GM18520 (cell line): ENCODE results near the gene TRIM52.

ENCODE experiments used
- ATAC-seq: cut with Tn5 transposase; IDR thresholded peaks from one replicate; pipeline ENCODE4 v1.9.1; 2021; ENCODE audit not compliant: unreplicated experiment

The TRIM52 gene

DNA sequence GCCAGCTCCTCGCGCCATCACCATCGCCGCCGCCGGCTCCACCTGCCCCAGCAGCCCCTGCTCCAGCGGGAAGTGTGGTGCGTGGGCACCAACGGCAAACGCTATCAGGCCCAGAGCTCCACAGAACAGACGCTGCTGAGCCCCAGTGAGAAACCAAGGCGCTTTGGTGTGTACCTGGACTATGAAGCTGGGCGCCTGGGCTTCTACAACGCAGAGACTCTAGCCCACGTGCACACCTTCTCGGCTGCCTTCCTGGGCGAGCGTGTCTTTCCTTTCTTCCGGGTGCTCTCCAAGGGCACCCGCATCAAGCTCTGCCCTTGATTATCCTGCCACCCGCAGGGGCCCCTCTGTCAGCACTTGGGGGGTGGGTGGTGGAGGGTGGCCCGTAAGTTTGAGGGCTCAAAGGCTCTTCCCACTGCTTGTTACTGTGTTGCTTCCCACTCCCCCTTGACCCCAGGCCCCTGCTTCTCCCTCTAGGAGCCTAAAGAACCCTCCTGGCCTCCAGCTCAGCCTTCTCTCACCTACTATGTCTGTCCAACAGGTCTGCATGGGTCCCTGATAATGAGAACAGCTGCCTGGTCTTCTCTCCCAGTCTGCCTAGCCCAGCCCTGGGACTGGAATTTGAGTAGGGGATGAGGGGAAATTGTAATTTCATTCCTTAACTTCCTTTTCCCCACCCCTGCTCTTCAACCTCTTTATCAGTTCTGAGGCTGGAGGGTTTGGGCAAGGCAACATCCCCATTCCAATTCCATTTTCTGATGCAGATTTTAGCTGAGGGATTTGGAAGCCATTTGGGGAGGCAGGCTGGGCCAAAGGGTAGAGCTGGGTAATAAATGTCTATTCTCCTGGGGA lies 26.3 kb downstream of the TRIM52 start:
- no peak for ATAC-seq

DNA sequence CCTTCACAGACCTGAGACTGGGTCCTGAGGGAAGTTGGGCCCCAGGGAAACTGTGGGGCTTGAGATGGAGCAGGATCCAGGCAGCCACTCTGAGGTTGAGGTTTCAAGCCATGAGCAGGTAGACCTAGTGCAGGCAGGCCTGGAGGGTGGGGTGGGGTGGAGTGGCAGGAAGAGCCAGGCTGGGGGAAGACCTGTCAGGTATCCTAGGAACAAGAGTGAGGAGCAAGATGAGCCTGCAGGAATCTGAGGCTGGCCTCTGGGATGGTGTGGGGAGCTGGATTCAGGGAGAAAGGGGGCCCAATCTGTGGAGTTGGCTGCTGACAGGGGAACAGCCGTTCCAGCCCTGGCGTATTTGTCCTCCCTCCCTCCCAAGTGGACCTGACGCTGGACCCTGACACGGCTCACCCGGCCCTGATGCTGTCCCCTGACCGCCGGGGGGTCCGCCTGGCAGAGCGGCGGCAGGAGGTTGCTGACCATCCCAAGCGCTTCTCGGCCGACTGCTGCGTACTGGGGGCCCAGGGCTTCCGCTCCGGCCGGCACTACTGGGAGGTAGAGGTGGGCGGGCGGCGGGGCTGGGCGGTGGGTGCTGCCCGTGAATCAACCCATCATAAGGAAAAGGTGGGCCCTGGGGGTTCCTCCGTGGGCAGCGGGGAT lies 27.0 kb downstream of the TRIM52 start:
- no peak for ATAC-seq

DNA sequence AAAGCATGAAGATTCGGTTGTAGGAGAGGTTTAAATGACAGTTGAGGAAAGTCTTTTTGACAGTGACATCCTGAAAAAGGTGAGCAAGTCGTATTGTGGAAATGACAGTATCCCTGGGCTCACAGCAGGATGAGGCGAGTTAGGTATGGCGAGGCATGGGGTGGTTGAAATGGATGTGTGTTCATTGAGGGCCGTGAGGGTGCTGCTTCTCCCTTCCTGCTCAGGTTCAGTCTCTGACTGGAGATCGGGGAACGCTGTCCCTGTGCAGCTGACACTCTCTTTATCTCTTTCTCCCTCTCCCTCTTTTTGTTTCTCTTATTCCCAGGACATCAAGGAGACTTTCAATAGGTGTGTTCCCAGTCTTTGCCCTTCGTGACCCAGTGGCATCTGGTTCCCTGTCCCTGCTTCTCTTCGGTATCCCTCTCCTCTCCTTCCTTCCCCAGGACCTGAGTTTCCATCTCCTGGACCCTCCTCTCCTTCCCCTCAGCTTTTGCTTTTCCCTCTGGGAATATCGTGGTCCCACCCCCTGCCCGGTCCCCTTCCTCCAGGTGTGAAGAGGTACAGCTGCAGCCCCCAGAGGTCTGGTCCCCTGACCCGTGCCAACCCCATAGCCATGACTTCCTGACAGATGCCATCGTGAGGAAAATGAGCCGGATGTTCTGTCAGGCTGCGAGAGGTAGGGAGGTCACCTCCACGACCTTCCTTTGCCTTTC lies 27.7 kb downstream of the TRIM52 start:
- no peak for ATAC-seq

DNA sequence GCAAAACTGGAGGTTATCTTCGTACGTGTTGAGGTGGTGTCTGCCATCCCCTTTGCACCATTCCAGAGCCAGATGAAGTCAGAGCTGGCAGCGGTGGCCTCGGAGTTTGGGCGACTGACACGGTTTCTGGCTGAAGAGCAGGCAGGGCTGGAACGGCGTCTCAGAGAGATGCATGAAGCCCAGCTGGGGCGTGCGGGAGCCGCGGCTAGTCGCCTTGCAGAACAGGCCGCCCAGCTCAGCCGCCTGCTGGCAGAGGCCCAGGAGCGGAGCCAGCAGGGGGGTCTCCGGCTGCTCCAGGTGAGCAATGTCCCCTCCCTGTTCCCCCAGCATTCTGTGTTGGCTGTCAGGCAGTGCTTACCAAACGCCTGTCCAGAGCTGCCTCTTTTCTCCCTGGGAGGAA lies 28.4 kb downstream of the TRIM52 start:
- no peak for ATAC-seq

DNA sequence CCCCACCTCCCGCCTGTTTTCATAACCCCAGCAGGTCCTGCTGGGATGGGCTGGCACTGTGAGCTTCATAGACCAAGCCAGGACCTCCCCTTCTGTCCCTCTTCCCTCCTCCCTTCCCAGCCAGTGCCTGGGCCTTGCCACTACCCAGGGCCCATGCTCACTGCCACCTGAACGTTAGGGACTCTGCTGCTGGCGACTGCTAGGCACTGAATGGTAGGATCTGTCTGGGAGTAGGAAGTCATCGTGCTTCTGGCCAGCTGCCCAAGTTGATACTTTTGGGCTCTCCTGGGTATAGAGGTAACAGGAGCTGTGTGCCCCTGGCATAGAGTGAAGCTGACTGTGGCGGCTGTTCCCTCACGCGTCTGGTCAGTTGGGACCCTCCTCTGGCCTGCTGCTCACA lies 29.5 kb downstream of the TRIM52 start:
- ATAC-seq, result no peak

DNA sequence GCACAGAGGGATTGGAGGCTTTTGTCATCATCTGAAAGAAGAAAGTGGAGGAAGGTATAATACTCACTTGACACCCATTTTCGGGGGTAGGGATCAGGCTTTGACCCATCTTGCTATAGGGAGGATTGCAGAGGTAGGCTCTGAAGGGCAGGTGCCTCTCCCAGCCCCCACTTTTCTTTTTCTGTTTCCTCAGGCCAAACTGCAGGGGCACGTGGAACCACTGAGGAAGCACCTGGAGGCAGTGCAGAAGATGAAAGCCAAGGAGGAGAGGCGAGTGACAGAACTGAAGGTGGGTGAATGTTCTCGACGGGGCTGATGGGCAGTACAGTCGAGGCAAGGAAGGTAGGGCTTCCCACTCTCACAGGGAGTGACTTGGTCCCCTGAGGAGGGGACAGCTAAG lies 30.4 kb downstream of the TRIM52 start:
- ATAC-seq, result no peak

DNA sequence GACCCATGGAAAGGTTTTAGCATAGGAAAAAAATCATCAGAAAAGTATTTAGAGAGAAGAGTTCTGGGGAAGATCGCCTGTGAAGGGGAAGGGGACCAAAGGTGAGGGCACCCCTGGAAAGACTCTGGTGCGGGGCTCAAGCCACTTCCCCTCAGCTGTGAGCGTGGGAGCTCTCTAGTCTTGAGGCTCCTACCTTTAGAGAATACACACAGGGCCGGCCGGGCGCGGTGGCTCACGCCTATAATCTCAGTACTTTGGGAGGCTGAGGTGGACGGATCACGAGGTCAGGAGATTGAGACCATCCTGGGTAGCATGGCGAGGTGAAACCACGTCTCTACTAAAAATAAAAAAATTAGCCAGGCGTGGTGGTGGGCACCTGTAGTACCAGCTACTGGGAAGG lies 30.9 kb downstream of the TRIM52 start:
- no peak for ATAC-seq

DNA sequence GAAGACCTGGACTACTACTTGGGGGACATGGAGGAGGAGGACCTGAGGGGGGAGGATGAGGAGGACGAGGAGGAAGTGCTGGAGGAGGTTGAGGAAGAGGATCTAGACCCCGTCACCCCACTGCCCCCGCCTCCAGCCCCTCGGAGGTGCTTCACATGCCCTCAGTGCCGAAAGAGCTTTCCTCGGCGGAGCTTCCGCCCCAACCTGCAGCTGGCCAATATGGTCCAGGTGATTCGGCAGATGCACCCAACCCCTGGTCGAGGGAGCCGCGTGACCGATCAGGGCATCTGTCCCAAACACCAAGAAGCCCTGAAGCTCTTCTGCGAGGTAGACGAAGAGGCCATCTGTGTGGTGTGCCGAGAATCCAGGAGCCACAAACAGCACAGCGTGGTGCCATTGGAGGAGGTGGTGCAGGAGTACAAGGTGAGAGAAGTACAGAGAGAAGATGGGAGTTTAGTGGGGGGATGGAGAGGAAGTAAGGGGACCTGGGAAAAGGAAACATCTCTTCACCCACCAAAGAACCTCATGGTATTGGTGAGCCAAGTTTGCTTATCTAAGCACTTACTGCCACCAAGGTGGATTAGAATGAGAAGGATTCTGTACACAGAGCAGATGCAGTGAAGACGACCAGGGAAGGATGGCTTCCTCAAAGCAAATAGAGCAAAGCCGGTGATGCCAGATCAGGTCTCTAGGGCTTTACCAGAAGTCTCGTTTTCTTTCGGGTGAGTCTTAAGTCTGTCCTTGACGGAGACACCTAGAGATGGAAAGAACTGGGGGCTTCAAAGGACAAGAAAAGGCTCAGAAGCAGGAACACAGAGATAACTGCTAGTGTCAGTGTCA lies 36.3 kb downstream of the TRIM52 start:
- ATAC-seq, result no peak

DNA sequence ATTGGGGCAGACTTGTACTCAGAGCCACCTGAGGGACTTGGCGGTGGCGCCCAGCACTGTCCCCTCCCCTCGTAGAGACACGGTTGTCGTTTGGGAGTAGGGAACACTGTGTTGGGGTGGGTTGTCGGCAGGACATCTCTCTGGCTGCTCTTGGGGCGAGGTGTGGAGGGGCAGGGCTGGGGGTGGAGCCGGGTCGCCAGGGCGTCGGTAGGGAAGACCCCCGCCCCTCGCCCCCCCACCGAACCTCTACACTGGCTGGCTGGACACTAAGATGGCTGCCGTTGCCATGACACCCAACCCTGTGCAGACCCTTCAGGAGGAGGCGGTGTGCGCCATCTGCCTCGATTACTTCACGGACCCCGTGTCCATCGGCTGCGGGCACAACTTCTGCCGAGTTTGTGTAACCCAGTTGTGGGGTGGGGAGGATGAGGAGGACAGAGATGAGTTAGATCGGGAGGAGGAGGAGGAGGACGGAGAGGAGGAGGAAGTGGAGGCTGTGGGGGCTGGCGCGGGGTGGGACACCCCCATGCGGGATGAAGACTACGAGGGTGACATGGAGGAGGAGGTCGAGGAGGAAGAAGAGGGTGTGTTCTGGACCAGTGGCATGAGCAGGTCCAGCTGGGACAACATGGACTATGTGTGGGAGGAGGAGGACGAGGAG lies 37.1 kb downstream of the TRIM52 start:
- ATAC-seq, result no peak

DNA sequence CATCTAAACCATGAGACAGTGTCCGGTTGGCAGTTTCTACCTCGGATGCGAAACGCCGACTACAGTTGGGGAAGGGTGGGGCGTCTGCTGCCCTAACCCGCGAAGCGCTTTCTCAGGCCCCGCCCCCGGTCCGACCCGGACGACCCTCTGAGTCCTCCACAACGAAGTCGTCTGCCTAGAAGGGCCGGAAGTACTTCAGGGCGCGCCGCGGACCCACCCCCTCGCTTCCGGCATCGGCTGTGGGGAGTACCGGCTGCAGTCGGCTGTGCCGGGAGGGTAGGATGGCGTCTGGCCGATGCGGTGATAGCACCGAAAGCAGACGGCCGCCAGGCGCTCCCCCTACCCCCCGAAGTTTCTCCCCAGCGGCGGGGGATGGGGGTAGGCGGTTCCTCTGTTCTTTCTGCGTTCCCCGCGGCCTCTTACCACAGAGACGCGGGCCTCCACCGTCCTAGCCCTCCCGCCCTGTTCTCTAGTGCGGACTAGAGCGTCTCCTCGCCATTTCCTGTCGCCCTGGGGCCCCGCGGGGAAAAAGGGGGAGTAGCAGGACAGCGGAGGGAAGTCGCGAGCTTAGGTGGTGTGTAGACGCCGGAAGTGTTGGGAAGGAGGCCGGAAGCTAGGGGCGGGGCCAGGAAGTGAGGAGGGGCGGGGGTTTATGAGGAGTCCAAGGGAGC lies 37.8 kb downstream of the TRIM52 start, which contains the start of gene TRIM41:
Gene TRIM41, plus strand, starts transcription at position 224 of the 671 bp plus-strand sequence. CDS start 719 bp downstream, outside the sequence.
- ATAC-seq, result peak; percentile 44

DNA sequence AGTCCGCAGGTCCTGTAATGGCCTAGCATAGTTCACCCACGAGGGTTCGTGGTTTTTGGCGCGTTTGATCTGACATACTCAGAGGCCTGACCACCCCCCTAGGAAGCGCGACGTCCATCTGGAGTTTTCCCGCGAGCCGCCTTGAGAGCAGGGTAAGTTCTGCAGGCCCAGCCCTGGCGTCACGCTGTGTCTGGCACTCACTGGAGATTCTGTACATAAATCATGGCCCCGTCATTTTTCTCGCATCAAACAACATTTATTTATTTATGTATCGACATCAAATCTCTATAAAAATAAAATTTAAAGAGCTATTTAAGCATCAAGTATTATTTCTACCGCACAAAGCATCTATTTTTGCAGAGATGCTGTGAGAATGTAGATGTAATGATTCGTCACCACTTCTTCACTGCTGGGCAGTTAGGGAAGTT lies 38.3 kb downstream of the TRIM52 start:
- ATAC-seq, result no peak

DNA sequence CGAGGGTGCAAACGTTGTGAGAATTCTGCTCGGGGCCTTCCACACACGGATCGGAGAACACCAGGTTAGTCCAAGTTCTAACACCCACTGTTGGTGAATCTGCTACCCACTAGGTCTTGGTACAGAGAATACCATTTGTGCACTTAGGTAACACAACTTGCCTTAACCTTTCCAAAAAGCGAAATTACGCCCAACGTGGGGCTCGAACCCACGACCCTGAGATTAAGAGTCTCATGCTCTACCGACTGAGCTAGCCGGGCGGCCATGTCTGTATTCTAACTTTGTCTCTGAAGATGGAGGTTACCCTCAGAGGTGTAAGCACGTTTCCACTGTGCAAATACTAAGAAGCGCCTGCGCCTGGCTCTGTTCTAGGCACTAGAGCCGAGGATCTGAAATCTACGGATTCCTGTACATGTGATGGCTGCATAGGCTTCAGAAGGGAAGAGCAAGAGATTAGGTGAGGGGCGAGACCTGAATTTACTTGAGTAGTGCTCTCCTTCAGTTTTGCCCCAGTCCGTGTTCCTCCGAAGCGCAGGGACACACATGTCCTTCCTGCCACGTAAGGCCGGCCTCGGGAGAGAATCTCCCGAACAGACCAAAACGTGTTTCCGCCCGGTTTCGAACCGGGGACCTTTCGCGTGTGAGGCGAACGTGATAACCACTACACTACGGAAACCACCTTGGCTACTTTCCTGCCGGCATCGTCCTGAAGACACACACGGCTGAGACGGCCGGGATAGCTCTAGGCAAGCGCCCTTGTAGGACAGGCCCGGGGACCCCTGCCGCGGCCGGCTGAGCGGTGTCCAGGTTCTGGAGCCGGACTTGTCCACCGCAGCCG lies 38.9 kb downstream of the TRIM52 start:
- ATAC-seq, result peak; percentile 23

DNA sequence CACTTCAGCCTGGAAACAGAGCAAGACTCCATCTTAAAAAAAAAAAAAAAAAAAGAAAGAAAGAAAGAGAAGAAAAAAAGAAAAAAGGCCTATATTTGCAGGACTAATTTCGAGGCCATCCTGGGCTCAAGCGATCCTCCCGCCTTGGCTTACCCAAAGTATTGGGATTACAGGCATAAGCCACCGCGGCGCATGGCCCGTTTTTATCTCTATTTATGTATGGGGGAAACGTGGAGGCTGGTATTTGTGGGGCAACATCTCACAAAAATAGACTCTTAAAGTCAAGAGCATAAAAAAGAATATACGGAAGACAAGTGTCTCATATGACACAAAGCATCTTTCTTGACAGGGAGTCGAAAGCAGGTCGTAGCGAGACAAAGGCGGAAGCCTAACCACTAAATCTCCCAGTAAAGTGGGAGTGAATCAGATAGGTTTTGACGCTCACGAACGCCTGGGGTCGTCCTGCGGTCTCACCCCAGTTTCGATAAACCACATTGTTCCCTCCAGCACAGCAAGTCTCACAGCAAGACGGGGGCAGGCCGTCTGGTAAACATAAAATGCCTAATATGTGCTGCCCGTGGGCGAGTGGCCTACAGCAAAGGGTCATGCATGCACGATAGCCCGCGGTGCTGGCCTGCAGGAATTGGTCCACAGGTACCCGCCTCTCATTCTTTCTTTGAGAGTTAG lies 39.7 kb downstream of the TRIM52 start:
- no peak for ATAC-seq

DNA sequence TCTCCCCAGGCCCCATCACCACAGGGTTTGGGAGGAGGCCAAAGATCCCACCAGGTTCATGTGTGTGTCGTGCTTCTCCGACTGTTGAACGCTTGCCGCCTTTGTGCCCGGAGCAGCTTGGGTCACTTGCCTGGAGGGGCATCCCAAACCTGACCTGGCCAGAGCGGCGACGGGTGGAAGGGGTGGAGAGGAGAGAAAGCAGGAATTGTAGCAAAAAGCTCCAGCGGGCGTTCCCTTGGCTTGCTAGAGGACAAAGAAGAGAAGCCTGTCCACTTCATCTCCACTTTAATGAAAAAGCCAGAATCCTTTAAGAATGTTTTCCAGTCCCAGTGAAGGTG lies 40.8 kb downstream of the TRIM52 start:
- no peak for ATAC-seq

DNA sequence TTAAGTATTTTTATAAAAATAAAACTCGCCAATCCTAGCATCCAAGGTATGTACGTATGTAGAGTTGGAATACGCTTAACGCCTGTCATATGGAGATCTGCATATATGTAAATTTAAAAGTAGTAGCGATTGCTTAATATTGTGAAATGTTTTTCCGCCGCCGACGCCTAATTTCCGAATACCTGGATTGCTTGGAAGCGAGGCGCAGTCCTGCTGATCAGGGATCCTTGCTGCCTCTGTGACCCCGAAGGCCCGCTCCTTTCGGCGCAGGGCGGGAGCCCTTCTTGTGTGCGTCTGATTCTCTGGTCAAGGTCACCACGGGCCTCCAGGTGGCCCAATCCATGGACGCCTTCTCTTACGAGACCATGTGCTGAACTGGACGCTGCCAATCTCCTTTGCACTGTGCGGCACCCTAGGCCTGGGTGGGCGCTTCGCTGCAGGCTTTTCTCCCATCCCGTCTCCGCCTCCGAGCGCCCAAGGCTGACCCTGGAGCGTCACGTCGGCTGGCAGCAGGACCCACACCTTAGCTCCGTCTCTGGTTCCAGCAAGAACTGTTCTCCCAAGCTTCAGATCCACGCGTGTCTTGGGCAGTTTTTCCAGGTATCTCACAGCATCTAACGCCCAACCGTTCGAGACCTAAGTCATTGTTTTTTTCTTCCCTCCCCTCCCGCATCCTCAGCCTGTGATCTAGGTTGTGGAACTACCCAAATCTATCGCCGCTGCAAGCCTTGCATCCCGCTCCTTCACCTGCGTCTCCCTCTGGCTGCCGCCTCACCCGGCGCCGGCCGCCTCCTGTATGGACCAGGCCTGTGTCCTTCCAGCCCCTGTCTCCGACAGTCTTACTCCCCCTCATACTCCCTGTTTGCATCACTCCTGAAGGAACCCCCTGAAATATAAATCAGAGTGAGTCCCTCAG lies 41.4 kb downstream of the TRIM52 start:
- no peak for ATAC-seq

DNA sequence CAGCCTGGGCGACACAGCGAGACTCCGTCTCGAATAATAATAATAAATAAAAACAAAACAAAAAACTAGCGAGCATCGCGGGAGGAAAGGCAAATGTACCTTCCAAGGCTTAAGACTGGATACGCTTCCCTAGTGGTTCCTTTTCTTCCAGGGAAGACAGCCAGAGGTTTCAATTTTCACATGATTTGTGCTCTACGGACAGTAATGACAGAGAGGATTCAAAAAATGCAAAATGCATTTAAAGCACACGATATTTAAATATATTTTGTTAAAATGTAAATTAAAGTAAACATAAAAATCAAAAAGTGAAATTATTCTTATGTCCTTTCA lies 42.2 kb downstream of the TRIM52 start:
- ATAC-seq, result no peak

DNA sequence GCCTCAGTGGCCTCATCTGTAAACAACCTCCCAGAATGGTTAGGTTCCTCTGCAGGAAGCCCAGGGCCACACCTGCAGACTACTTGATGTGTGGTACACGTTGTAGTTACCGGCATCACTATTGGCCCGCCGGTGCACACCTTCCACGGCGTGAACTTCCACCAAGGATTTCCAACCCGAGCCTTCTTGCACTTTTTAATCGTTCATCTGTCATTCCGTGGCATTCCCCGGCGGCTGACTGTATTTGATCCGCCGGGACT lies 43.2 kb downstream of the TRIM52 start:
- no peak for ATAC-seq
